NCI-H2107 (cell line): Measurements from ENCODE around the gene FAXDC2.

Experiments
- DNase-seq: peaks from one replicate; lab custom pipeline; 2025; lab: John Stamatoyannopoulos, UW

The FAXDC2 gene, protein sequence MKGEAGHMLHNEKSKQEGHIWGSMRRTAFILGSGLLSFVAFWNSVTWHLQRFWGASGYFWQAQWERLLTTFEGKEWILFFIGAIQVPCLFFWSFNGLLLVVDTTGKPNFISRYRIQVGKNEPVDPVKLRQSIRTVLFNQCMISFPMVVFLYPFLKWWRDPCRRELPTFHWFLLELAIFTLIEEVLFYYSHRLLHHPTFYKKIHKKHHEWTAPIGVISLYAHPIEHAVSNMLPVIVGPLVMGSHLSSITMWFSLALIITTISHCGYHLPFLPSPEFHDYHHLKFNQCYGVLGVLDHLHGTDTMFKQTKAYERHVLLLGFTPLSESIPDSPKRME

DNA sequence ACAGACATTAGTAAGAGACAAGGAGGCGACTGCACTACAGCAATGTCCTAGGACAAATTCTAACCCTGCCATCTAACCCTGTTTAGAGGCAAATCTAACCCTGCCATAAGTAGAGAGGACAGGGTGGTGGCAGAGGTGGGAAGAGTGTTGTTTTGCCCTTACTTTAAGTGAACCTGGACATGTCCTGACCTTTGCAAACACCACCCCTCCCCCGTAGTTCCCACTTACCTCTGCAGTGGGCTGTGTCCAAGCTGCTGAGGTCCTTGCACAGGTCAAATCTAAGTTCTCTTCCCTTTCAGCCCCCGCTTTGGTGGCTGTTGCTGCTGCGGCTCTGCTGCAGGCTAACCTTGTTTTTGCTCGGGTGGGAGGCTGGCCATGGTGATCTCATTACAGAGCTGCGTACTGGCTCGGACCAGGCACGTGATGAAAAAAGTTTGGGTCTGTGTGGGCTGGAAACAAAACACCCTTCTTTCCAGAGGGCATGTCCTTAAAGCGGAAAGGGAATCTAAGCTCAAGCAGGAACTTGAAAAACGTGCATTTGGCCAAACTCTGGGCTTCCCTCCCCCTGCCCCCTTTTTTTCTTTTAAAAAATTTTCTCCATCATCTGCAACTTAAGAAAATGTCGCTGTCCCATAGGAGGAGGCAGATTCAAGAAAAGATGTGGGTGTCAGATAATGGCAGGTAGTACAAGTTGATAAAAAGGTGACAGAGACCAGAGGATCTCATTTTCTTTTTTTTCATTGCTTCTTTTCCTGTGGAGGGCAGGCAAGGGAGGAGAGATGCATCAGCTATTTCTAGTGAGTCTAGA is at the start of gene FAXDC2:
Gene FAXDC2, minus strand, starts transcription at position 349 of the 808 bp plus-strand sequence. CDS start 12,425 bp downstream, outside the sequence.
- no peak for DNase-seq

DNA sequence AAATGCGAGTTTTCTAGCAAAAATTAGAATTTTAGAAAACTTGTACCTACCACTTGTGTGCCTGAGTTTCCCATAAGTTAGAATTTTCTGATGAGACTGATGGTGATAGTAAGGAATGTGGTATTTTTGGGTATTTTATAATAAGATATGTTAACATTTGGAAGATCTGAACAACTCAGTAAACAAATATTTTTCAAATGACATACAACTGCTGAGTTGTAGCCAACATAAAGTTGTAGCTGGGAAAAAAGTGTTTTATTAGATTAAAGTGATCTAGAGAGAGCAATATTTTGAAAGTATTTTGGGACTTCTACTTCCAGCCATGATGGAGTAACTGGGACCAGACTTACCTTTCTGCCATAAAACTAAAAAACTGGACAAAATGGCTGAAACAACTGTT is 49.7 kb upstream of the FAXDC2 start:
- no peak for DNase-seq

- no peak for DNase-seq
Observed at GRCh38 chr5:154899151-154899816, 48.9 kb upstream of the FAXDC2 start.

- DNase-seq: no peak
Observed at GRCh38 chr5:154898210-154898609, 47.8 kb upstream of the FAXDC2 start.

GRCh38 chr5:154896562-154897165 is 46.3 kb upstream of the FAXDC2 start:
- DNase-seq: no peak

DNA sequence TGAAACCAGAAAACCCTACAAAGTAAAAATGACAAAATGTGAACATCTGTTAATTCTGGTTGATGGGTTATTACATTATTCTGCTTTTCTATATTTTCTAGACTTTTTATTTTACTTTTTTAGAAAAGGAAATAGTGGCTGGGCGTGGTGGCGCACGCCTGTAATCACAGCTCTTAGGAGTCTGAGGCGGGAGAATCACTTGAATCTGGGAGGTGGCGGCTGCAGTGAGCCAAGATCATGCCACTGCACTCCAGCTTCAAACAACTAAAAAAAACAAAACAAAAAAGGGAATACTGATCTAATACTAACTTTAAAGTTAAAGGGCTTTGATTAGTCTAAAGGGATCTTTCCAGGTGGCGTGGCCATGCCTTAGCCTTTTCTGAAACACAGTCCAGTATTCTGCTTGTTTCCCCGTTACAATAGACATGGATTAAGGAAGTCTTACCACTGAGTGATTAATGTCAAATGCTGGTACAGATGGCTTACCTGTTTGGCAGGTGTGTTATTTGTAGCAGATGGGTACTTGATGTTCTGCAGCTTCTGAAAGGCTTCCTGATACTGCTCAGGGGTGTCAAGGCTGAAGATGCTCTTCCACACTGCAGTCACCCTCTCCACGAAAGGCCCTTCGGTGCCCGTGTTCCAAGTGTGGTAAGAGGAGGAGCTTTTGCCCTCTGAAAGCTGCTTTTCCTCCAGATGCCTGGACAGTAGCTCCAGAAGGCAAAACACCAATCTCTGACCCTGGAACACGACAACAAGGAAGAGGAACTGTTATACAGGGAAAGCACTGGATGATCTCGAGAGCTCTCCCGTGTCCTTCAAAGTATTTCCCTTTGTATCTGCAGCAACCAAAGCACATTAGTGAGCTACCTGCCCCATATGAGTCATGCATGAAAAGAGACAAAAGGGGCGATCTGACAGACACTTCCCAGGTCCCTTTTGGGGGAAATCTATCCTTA is 45.5 kb upstream of the FAXDC2 start:
- DNase-seq: no peak

DNA sequence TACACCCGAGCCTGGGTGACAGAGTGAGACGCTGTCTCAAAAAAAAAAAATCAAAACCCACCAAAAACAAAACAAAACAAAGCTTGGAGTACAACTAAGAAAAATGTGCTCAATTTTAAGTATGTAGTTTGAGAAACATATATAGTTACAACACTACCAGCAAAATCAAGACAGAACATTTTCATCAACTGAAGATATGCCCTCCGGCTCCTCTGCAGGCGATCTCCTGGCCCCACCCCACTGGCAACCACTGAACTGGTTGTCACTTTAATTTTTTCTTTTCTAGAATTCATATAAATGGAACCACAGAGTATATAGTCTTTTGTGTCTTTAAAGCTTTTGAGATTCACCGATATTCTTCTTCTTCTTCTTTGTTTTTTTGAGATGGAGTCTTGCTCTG is 43.0 kb upstream of the FAXDC2 start:
- no peak for DNase-seq

GRCh38 chr5:154892369-154892771 is 42.0 kb upstream of the FAXDC2 start:
- no peak for DNase-seq

GRCh38 chr5:154885439-154885838 is 35.0 kb upstream of the FAXDC2 start:
- DNase-seq: no peak

- no peak for DNase-seq
Observed at GRCh38 chr5:154884424-154884823, 34.0 kb upstream of the FAXDC2 start.

DNA sequence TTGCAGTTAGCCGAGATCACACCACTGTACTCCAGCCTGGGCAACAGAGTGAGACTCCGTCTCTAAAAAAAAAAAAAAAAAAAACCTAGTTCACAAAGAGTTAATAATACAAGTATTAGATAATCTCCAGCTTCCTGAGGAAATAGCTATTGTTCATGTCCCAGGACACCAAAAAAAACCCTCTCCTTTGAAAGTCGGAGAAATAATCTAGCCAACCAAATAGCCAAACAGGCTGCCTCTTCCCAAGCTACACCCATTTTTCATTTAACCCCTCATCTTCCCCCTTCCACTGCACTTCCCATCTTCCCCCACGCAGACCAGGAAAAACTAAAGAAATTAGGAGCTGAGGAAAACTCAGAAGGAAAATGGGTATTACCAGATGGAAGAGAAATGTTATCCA is 31.6 kb upstream of the FAXDC2 start:
- DNase-seq: no peak

DNA sequence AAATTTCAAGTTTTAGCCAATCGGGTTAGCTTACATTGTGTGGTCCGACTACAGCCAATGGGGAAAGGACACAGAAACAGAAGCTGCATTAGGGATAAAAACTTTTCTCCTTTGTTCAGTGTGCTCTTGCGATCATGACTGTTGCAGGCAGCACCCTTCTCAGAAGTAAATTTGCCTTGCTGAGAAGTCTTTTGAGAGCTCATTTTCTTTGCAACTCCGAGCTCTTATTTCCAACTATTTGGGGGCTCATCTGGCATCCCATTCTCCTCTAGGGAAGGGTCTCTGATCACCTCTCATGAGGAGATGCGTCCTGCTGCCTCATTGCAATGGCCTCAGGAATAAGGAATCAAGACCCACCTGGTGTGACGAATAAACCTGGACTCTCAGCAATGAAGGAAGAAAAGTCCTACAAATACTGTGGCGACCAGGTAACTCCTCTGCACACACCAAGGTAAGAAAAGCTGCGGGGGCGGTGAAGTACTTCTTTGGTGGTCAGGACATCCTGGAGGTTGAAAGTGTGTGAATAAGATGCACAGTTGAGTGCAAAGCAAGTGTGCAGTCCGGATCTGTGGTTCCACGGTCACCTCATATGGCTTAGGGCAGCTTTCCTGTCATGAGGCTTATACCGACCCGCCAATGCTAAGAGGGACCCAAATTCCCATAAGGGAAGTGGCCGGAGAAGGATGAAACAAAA is 28.4 kb upstream of the FAXDC2 start:
- no peak for DNase-seq

- no peak for DNase-seq
Observed at GRCh38 chr5:154873791-154874331, 23.5 kb upstream of the FAXDC2 start.

- DNase-seq: no peak
Observed at GRCh38 chr5:154871734-154872133, 21.3 kb upstream of the FAXDC2 start.

GRCh38 chr5:154868702-154869101 is 18.3 kb upstream of the FAXDC2 start:
- DNase-seq: no peak

DNA sequence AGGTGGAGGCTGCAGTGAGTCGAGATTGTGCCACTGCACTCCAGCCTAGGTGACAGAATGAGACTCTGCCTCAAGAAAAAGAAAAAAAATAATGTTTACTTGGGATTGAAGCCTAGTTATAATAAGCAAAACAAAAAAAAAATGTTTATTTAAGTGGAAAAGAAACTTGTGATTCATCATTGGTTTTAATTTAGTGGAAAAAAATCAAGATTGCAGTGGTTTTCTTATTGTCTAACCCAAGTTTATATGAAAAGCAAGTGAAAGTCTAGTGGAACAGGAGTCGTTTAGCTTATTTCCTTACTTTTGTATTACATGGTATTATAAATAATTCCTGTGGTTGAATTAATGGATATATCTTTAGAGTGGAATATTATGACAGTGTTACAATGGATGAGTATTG is 16.4 kb upstream of the FAXDC2 start:
- no peak for DNase-seq

GRCh38 chr5:154865466-154866184 is 15.2 kb upstream of the FAXDC2 start:
- no peak for DNase-seq

DNA sequence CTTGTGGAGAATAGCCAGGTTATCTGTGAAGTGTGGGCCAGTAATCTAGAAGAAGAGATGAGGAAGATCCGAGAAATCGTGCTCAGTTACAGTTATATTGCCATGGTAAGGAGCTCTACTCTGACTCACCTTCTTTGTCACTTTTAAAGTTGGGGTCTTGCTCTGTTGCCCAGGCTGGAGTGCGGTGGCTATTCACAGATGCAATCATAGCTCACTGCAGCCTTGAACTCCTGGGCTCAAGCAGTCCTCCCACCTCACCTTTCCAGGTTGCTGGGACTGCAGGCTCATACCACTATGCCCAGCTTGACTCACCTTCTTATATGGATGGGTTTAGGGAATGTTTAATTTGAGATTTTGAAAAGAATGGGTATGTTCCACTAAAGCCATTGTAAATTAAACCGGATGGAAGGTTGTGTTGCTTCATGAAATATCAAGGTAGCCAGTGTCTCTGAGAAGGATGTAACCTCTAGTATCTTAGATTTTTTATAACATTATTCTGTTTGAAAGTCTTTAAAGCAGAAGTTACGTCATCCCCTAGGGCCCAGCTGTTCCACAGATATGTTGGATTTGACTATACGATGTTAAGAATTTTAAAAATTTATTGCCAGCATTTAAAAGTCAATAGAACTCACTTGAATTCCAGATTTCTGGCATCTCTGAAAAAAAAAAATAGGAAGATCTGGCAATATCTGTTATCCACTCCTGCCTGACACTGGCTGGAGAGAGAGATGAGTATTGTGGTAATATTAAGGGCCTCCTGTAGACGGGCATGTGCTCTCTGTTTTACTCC is 13.1 kb upstream of the FAXDC2 start:
- no peak for DNase-seq

GRCh38 chr5:154862766-154863165 is 12.4 kb upstream of the FAXDC2 start:
- no peak for DNase-seq
